ENCODE measurements around the gene ROS1.

The ROS1 gene

GRCh38 chr6:117440706-117441525, 15.2 kb upstream of the ROS1 start:
- no peak for DNase-seq

- no peak for DNase-seq
These were observed 6.5 kb upstream of the ROS1 start for GRCh38 chr6:117432273-117432672.

GRCh38 chr6:117423754-117424153, 2.0 kb downstream of the ROS1 start:
- DNase-seq: no peak

DNA sequence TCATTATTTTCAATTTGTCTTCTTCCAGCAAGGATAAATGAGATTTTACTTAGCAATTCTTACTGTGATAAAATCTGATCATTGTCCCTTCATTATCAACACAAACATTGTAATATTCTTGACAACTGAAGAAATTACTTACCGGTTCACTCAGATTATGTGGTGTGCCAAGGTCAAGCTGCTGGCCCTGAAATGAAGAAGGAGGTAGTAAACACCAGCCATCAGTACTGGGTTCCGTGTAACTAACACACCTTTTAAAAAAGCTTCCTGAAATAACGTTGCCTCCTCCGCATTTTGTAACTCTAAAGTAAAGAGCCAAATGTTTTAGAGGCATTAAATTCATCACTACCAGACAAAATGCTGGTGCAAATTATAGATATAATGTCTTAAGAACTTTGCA, 7.4 kb downstream of the ROS1 start:
- DNase-seq: no peak

DNA sequence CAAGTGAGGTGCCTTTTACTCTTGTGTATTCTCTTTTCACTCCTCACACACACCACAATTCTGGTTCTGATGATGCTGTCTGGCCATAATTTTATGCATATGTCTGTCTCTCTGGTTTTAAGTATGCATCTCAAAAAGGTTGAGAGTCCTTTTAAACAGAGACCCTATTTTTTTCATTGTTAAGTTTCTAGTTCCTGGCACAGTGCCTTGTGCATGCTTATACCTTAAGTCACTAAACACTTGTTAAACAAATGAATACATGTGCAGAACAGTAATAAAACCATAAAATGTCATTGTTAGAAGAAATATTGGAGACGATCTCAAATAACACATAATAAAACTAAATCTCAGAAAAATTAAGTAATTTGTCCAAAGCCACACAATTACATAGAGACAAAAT, 7.9 kb downstream of the ROS1 start:
- DNase-seq: no peak

- no peak for DNase-seq
These were observed 11.0 kb downstream of the ROS1 start for GRCh38 chr6:117414770-117415169.

GRCh38 chr6:117411474-117411873, 14.3 kb downstream of the ROS1 start:
- DNase-seq: no peak

GRCh38 chr6:117409863-117410262, 15.9 kb downstream of the ROS1 start:
- no peak for DNase-seq

DNA sequence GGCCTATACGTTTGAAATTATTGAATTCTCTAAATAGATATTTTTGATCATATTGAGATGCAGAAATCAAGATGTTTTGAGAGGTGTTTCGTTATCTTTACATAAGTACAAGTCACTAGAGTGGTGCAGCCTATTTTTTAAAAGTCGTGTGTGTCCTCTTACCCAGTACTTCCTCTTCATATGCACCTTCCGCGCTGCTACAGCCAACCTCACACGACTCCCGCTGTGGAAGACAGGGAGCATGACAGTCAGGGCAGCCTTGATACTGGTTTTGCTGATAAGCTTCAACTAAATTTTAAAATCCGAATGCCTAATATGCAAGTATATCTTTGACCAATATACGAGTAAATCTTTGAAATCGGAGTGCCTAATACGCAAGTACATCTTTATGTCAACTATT, 16.3 kb downstream of the ROS1 start:
- no peak for DNase-seq

DNA sequence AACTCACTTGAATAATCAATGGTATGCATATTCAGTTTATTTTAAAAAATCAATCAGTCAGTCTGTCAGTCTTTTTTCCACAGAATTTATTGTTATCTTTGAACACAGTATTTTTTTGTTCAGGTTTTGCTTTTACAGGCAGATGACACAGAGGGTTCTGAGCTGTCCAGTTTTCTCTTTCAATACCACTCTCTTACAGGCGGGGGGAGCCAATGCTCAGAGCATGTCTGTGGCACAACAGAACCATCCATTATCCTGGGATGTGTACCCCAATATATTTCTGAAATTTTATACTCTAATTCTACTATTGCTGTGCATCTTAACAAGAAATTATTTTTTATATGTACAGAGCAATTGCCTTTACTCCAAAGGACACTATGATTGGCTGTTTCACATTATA, 21.2 kb downstream of the ROS1 start:
- DNase-seq: no peak

- DNase-seq: no peak
These were observed 23.9 kb downstream of the ROS1 start for GRCh38 chr6:117401799-117402198.

- no peak for DNase-seq
These were observed 25.8 kb downstream of the ROS1 start for GRCh38 chr6:117399924-117400323.

- no peak for DNase-seq
These were observed 26.6 kb downstream of the ROS1 start for GRCh38 chr6:117399126-117399525.

GRCh38 chr6:117397536-117398227, 28.1 kb downstream of the ROS1 start:
- DNase-seq: no peak

- no peak for DNase-seq
These were observed 29.5 kb downstream of the ROS1 start for GRCh38 chr6:117396228-117396627.

- DNase-seq: no peak
These were observed 30.6 kb downstream of the ROS1 start for GRCh38 chr6:117395164-117395563.

- DNase-seq: no peak
These were observed 32.7 kb downstream of the ROS1 start for GRCh38 chr6:117393045-117393444.

- DNase-seq: no peak
These were observed 33.7 kb downstream of the ROS1 start for GRCh38 chr6:117391874-117392583.

DNA sequence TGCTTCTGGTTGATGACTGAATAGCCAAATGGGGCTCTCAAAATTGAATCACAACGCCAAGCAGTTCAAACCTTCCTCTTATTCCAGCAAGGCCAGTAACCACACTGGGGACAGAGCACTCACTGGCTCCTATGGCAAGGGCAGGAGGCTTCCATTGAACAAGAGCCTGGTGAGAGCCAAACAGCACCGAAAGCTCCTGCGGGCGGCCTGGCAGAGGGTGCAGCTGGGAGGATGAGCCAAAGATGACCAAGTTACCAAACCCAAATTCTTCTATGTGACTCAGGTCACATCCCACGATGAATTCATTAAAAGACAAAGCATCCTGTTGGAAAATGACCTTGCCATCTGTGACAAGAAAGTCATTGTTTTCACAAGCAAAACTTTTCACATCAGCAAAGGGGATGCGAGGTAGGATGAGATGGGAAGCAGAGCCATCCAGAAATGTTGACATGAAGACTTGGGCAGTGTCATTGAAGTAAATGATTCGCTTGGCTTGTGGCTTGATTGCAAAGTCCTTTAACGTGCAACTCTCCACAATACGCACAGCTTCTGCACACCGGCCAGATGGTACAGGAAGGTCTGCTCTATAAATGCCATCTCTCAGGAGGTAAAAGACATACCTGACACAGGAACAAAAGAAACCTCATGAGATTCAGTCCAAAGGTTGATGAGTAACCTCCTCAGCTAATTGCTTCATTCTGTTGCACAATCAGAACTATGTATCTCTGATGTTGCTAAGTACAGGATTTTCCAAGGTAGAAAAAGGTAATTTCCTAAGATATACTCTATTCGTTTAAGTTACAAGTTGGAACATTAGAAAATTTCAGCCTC, 36.3 kb downstream of the ROS1 start:
- no peak for DNase-seq

DNA sequence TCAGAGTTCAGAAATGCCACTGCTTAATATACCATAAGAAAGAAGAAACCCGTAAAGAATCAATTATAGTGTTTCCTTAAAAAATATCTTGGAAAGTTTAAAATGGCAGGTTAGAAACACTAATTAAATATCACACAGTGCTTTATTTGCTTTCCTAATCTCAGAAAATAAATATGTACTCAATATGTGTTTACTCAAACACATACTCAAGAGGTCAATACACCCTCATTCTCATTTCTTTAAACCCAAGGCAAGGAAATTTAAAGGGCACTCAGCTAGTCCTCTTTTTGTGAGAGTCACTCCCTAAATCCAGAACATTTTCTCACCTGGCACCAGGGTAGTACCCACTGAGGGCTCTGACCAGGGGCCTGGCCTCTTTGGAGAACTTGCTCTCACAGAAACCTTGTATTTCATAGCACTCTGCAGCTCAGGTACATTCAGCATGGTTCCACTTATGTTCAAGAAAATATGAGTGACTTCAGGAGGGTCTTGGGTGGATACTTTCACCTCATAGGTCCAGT, 38.2 kb downstream of the ROS1 start:
- DNase-seq: no peak

DNA sequence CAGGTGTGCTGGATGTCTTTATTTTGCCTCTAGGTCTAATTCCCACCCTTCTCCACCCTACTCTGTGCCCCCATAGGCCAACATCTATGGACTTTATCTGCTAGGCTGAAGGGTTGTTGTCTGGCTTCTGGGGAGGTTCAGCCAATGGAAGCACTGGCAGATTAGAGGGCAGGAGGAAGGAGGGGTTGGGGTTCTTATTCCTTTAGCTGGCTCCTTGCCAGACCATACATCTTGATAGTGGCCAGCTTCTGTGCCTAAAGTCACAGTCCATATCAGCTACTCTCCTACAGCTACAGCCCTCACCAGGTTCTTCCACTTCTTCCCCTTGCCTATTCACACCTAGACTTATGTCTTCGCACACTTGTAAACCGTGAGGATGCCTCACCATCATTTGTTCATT, 41.1 kb downstream of the ROS1 start:
- DNase-seq: no peak

- no peak for DNase-seq
These were observed 44.0 kb downstream of the ROS1 start for GRCh38 chr6:117381749-117382148.

DNA sequence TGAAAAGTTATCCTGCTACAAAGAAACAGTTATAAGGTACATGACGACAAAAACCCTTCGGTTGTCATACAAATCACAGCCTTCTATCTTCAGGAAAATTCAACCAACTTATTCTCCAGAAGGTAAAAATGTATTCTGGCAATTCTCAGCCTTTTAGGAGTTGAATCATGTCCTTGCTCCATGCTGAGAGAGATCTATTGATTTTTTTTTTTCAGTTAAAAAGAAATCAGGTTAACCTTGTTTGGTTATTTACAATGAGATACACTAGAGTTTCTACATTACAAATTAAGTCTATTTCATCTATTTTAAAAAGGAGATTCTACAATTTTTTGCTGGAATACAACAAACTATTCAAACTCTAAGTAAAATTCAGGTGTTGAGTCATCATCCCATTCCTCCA, 45.4 kb downstream of the ROS1 start:
- no peak for DNase-seq
